Stimulated activated CD8-positive, alpha-beta memory T cell treated with anti-CD3 and anti-CD28 coated beads, Interleukin-12 subunit alpha, Interleukin-12 subunit beta, amount 100 ng/mL, for 24 hours (primary cell): Measurements from ENCODE around the gene MYO16.
"Not testable (repeated sequence)": the region's sequence is repeated elsewhere in the genome, so short reads cannot be mapped to it uniquely, and the experiment has no call there.

ENCODE experiments used
- DNase-seq: peaks from one replicate; pipeline ENCODE4 v3.0.0-alpha.2; 2020; ENCODE audit errors: extremely low read depth

Gene MYO16

GRCh38 chr13:109192306-109192705 lies 562.9 kb downstream of the MYO16 start:
- DNase-seq = no peak

DNA sequence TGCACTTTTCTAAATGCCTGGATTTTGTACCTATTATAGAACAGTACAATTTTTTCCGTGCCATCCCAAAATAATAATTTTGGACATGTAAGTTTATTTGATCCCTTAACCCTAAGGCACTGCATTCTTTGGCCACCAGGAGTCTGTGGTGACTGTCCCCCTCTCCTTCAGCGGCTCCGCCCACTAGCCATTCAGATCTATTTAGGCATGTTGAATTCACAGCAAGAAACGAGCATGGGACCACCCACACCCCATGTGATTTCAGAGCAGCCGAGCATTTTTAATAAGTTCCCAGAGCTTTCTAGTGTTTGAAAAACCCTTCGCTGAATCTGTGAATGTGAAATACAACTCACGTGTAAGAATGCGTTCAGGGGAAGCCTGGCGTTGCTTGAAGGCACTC lies 567.5 kb downstream of the MYO16 start:
- DNase-seq = no peak

- no peak for DNase-seq
Measured at GRCh38 chr13:109198585-109198984, 569.2 kb downstream of the MYO16 start.

DNA sequence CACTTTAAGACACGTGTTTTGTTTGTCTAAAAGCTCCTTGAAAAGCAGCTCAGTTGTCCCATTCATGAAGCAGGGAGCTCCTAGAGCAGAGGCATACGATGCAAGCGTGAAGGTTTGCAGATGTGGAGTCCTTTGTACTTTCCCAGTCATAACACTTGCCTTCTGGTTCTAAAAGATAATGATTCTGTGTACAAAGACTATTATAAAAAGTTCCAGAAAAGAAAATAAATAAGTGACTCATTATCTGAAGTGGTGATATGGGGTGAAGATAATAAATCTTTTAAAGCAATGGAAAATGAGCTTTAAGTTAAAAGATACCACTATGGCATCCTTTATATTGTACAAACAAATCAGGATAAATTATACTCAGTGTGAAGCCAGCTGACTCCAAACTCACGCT lies 569.9 kb downstream of the MYO16 start:
- DNase-seq = no peak

GRCh38 chr13:109200556-109200955 lies 571.1 kb downstream of the MYO16 start:
- DNase-seq = no peak

- DNase-seq = no peak
Measured at GRCh38 chr13:109203587-109203986, 574.2 kb downstream of the MYO16 start.

DNA sequence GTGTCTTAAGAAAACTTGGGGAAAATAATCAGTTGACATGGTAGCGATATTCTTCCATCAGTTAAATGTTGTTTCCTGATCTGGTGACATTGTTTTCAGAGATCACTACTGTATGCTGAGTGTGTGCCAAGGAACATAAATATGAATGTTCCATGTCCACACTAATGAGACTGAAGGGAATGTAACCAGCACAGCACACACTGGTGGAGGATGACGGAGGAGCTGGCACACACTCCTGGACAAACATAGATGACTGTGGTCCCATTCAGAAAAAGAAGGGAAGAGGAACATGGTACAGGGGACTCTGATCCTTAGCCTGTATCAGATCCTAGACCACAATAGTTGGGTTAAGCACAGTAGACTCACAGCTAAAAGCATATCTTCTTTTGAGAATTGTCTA lies 574.8 kb downstream of the MYO16 start:
- no peak for DNase-seq

DNA sequence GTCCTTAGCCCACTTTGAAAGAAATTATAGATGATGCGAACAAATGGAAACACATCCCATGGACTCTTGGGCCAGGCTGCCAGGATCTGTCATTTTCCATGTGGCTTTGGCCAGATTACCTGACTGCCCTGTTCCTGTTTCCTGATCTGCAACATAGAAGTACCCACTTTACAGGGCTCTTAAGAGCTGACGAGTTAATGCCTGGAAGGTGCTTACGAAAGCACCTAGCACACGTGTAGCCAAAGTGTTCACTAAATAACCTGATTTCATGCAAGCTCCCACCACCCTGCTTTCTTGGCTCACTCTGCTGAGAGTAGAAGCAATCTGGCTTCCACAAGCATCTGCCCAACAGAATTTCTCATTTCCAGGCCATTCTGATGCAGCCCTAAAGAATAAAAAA lies 575.2 kb downstream of the MYO16 start:
- DNase-seq = no peak

GRCh38 chr13:109205315-109205714 lies 575.9 kb downstream of the MYO16 start:
- DNase-seq = no peak

GRCh38 chr13:109206616-109207015 lies 577.2 kb downstream of the MYO16 start:
- no peak for DNase-seq

DNA sequence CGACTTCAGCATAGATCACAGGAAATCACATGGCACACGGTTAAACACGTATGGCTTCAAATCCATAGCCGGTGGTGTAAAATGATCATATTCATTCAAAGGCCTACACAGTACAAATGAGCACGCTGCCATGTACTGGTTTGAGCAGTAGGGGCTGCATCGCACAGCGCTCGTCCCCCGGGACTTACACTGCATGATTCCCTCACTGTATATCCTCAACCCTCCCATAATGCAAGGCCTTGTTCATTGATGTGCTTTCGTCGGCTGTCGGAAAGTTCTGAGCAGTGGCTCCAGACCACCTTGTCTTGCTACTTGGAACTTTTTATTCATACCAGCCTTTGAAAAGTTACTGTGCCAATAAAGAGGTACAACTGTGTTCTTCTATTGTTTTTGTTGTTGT lies 578.2 kb downstream of the MYO16 start:
- no peak for DNase-seq

GRCh38 chr13:109208522-109208921 lies 579.1 kb downstream of the MYO16 start:
- no peak for DNase-seq

DNA sequence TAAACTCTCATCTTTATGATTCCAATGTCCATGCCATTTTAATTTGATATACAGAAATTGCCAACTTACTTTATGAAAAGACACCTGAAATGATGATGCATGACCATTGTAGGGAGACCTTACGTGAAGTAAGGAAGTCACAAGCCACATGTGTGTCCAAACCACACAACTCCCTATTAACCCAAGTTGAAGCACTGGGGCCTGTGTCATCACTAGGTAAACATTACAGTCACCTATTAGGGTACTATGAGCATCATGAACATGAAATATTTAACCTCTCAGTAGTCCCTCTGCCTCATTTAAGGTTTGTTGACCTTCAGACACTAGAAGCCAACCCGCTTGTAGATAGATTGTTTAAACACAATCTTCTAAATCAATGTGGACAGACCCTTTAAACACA lies 580.1 kb downstream of the MYO16 start:
- DNase-seq = no peak

GRCh38 chr13:109211616-109212015 lies 582.2 kb downstream of the MYO16 start:
- no peak for DNase-seq

DNA sequence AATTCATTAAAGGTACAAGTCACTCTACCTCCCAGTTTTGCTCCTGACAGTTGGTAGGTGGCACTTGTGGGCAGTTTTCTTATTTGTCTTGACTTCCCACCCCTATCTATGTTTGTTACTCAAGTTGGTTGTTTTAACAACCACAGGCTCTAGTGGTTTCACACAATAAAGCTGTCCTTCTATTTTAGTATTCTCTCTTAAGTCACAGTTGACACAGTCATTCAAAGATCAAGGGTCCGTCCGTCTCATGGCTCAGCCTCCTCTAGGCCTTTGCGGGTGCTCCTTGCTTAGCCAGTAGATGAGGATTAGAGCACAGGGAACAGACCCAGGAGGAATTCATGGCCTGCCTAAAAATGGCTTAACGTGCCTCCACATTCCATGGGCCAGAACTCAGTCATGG lies 583.2 kb downstream of the MYO16 start:
- DNase-seq = no peak

DNA sequence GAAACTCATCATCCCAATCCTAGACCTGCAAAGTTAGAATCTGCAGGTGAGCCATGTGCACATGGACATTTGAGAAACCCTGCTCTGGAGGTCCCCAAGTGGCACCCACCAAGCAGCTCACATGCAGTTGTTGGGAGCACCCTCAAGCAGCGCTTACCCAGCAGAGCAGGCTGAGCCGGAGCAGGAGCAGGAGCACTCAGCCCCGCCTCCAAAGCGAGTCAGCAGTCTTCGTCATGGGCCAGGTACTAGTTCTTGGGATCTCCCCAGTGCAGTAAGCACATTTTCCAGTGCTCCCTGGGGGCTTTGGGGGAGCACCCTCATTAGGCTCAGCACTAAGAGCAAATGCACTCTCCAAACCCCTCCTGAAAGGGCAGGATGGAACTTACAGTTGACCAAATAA lies 584.3 kb downstream of the MYO16 start:
- DNase-seq = no peak

DNA sequence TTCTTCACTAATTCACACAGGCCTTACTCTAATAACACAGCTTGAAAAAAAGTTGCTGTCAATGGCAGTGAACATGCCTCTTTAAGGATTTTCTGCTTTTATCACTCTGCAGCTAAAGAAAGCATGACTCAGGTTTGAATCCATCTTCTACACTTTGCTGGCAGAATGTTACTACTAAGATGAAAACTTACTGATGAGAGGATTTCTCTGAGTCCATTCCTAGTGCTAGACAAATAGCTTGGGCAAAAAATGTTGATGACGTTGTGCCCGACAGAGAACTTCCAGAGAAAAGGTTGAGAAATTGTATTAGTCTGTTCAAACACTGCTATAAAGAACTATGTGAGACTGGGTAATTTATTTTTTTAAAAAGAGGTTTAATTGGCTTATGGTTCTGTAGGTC lies 585.0 kb downstream of the MYO16 start:
- DNase-seq = no peak

- no peak for DNase-seq
Measured at GRCh38 chr13:109215377-109215776, 586.0 kb downstream of the MYO16 start.

DNA sequence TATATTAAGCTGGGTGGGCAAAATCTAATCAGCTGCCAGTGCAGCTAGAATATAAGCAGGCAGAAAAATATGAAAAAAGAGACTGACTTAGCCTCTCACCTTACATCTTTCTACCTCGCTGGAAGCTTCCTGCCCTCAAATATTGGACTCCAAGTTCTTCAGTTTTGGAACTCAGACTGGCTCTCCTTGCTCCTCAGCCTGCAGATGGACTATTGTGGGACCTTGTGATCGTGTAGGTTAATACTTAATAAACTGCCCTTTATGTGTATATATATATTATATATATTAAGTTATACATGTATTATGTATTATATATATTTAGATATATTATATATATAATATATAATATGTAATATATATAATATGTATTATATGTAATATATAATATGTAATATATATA lies 588.1 kb downstream of the MYO16 start:
- DNase-seq = not testable (repeated sequence)

DNA sequence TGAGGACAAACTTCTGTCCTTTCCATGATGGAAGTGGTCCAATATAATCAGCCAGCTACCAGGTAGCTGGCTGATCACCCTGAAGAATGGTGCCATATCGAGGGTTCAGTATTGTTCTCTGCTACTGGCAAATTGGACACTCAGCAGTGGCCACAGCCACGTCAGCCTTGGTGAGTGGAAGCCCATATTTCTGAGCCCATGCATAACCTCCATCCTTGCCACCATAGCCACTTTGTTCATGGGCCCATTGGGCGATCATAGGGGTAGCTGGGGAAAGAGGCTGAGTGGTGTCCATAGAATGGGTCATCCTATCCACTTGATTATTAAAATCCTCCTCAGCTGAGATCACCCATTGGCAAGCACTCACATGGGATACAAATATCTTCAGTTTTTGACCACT lies 591.2 kb downstream of the MYO16 start:
- no peak for DNase-seq

- no peak for DNase-seq
Measured at GRCh38 chr13:109224033-109224432, 594.6 kb downstream of the MYO16 start.

DNA sequence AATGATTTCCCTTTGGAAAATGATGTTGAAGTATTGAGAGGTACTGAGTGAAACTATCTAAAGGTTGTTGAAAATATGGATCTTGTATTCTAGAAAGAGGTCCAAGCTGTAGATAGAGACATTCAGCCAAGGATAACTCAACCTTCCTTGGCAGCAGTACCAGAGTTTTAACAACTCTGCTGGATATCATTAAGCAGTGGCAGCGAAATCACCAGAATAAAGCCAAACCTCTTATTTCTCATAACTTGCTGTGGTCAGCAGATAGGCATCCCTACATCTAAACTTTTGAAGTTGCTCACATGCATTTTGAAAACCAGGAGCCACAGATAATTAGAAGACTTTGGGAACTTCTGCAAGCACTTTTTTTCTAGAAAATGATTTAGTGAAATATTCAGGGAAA lies 597.2 kb downstream of the MYO16 start:
- DNase-seq = no peak

GRCh38 chr13:109227344-109227940 lies 598.0 kb downstream of the MYO16 start:
- no peak for DNase-seq

- no peak for DNase-seq
Measured at GRCh38 chr13:109228211-109228610, 598.8 kb downstream of the MYO16 start.

DNA sequence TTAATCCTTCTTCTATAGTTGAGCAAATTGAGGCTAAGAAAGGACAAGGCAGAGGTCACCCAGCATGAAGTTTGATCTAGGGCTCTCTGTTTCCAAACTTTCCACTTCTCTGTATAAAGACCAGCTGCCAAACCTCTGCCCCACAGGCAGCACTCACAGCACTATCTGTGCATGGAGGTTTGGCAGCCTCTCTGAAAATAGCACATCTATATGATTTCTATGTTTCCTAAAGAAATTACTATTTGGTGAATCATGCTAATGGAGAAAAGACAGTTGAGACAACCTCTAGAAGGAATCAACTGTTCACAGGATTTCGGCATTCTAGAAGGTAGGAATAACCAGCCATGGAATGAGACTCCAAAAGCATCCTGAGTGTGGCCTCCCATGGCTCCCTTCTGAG lies 602.5 kb downstream of the MYO16 start:
- DNase-seq = no peak
